B cell (primary cell): Measurements from ENCODE around the gene FAM53B.

ENCODE experiments used
- EZH2 ChIP-seq: IDR thresholded peaks from 2 replicates; pipeline ENCODE4 v1.6.1; 2012; ENCODE audit warnings: borderline replicate concordance, low read depth, mild to moderate bottlenecking, moderate library complexity, low read length; ENCODE audit not compliant: insufficient read depth, poor library complexity, severe bottlenecking
- TF ChIP-seq, protein P1 (sequence below): fragments of 200-600 bp; IDR thresholded peaks from one replicate; pipeline ENCODE4 v1.8.0; 2022; ENCODE audit warnings: antibody characterized with exemption, mild to moderate bottlenecking

DNA sequence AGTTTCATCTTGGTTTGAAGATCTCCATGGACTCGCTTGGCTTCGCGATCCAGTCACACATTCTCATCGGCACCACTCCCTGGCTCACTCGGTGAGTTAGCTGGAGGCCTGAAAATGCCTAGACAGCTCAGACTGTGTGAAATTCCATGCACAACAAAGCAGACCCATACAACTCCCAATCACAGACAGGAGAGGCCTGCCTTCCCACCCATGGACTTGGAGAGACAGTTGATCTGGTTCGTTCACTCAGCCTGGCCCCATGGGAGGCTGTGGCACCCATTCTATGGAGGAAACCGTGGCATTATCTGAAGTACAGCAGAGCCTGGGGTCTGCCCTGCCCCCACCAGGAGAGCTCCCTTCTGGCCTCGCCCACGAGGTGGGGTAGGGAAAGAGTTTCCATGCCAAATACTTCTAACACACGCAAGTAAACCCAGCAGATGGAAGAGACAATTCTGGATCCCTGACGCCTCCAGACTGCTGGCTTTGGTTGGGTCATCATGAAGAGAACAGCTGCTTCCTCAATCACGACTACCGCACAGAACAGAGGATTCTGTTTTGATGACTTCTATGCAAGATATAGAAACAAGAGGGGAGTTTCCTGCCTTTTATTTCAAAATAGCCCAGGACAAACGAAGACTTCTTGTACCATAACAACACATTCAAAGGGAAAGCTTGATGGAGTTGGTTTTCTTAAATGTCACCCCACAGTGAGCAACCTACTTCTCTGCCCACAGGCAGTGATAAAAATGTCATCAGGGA, 15.9 kb downstream of the FAM53B start:
- TF ChIP-seq, protein P1, sequence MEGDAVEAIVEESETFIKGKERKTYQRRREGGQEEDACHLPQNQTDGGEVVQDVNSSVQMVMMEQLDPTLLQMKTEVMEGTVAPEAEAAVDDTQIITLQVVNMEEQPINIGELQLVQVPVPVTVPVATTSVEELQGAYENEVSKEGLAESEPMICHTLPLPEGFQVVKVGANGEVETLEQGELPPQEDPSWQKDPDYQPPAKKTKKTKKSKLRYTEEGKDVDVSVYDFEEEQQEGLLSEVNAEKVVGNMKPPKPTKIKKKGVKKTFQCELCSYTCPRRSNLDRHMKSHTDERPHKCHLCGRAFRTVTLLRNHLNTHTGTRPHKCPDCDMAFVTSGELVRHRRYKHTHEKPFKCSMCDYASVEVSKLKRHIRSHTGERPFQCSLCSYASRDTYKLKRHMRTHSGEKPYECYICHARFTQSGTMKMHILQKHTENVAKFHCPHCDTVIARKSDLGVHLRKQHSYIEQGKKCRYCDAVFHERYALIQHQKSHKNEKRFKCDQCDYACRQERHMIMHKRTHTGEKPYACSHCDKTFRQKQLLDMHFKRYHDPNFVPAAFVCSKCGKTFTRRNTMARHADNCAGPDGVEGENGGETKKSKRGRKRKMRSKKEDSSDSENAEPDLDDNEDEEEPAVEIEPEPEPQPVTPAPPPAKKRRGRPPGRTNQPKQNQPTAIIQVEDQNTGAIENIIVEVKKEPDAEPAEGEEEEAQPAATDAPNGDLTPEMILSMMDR, result no peak
- no peak for TF ChIP-seq EZH2
